ENCODE measurements around the gene ZBTB45.

Gene ZBTB45

GRCh38 chr19:58476498-58477015 lies 43.1 kb downstream of the ZBTB45 start:
- ATAC-seq, result peak; percentile 4
- TF ChIP-seq ISL1 (CRISPR knock-in tag; IDR thresholded peaks at IDR 0.05), result no peak
- TF ChIP-seq BACH2 (CRISPR knock-in tag; IDR thresholded peaks at IDR 0.05; ENCODE audit: borderline replicate concordance), result no peak
- TF ChIP-seq TCF4 (CRISPR knock-in tag; IDR thresholded peaks at IDR 0.05; ENCODE audit: borderline replicate concordance), result no peak
- TF ChIP-seq GLIS3 (CRISPR knock-in tag; IDR thresholded peaks at IDR 0.05), result no peak
- TF ChIP-seq PPARA (CRISPR knock-in tag; IDR thresholded peaks at IDR 0.05; ENCODE audit: borderline replicate concordance), result no peak
- TF ChIP-seq PATZ1 (CRISPR knock-in tag; IDR thresholded peaks at IDR 0.05; ENCODE audit: borderline replicate concordance), result no peak
- TF ChIP-seq TOX (CRISPR knock-in tag; IDR thresholded peaks at IDR 0.05; ENCODE audit: borderline replicate concordance), result no peak
- TF ChIP-seq ZFP3 (CRISPR knock-in tag; IDR thresholded peaks at IDR 0.05), result no peak
- no peak for TF ChIP-seq ZNF8 (CRISPR knock-in tag; IDR thresholded peaks at IDR 0.05)
- no peak for TF ChIP-seq RARB (CRISPR knock-in tag; IDR thresholded peaks at IDR 0.05)
- 0 out of 2 replicates have a peak, but pooled peaks have one; percentile 20 for TF ChIP-seq OSR1 (CRISPR knock-in tag; IDR thresholded peaks at IDR 0.05)
- TF ChIP-seq, protein P1, sequence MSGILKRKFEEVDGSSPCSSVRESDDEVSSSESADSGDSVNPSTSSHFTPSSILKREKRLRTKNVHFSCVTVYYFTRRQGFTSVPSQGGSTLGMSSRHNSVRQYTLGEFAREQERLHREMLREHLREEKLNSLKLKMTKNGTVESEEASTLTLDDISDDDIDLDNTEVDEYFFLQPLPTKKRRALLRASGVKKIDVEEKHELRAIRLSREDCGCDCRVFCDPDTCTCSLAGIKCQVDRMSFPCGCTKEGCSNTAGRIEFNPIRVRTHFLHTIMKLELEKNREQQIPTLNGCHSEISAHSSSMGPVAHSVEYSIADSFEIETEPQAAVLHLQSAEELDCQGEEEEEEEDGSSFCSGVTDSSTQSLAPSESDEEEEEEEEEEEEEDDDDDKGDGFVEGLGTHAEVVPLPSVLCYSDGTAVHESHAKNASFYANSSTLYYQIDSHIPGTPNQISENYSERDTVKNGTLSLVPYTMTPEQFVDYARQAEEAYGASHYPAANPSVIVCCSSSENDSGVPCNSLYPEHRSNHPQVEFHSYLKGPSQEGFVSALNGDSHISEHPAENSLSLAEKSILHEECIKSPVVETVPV (CRISPR knock-in tag; IDR thresholded peaks at IDR 0.05), result peak; percentile 66; the same call in 1 of the 2 replicates
- TF ChIP-seq ZNF565 (CRISPR knock-in tag; conservative IDR thresholded peaks at IDR 0.05; ENCODE audit: low read depth), result no peak
- TF ChIP-seq, protein P2, sequence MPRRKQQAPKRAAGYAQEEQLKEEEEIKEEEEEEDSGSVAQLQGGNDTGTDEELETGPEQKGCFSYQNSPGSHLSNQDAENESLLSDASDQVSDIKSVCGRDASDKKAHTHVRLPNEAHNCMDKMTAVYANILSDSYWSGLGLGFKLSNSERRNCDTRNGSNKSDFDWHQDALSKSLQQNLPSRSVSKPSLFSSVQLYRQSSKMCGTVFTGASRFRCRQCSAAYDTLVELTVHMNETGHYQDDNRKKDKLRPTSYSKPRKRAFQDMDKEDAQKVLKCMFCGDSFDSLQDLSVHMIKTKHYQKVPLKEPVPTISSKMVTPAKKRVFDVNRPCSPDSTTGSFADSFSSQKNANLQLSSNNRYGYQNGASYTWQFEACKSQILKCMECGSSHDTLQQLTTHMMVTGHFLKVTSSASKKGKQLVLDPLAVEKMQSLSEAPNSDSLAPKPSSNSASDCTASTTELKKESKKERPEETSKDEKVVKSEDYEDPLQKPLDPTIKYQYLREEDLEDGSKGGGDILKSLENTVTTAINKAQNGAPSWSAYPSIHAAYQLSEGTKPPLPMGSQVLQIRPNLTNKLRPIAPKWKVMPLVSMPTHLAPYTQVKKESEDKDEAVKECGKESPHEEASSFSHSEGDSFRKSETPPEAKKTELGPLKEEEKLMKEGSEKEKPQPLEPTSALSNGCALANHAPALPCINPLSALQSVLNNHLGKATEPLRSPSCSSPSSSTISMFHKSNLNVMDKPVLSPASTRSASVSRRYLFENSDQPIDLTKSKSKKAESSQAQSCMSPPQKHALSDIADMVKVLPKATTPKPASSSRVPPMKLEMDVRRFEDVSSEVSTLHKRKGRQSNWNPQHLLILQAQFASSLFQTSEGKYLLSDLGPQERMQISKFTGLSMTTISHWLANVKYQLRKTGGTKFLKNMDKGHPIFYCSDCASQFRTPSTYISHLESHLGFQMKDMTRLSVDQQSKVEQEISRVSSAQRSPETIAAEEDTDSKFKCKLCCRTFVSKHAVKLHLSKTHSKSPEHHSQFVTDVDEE (CRISPR knock-in tag; IDR thresholded peaks at IDR 0.05), result no peak
- TF ChIP-seq ARNTL (CRISPR knock-in tag; IDR thresholded peaks at IDR 0.05; ENCODE audit: borderline replicate concordance, low read depth), result no peak
- TF ChIP-seq, protein P3, sequence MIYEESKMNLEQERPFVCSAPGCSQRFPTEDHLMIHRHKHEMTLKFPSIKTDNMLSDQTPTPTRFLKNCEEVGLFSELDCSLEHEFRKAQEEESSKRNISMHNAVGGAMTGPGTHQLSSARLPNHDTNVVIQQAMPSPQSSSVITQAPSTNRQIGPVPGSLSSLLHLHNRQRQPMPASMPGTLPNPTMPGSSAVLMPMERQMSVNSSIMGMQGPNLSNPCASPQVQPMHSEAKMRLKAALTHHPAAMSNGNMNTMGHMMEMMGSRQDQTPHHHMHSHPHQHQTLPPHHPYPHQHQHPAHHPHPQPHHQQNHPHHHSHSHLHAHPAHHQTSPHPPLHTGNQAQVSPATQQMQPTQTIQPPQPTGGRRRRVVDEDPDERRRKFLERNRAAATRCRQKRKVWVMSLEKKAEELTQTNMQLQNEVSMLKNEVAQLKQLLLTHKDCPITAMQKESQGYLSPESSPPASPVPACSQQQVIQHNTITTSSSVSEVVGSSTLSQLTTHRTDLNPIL (CRISPR knock-in tag; IDR thresholded peaks at IDR 0.05; ENCODE audit: low read depth), result no peak
- TF ChIP-seq CSDC2 (CRISPR knock-in tag; IDR thresholded peaks at IDR 0.05), result peak; percentile 59; the same call in 1 of the 2 replicates
- TF ChIP-seq ZNF70 (CRISPR knock-in tag; IDR thresholded peaks at IDR 0.05), result no peak
- no peak for TF ChIP-seq SNAI2 (CRISPR knock-in tag; IDR thresholded peaks at IDR 0.05)
- TF ChIP-seq ESRRG (CRISPR knock-in tag; IDR thresholded peaks at IDR 0.05), result no peak
- TF ChIP-seq ZC3H10 (CRISPR knock-in tag; IDR thresholded peaks at IDR 0.05), result no peak
- TF ChIP-seq, protein P4, sequence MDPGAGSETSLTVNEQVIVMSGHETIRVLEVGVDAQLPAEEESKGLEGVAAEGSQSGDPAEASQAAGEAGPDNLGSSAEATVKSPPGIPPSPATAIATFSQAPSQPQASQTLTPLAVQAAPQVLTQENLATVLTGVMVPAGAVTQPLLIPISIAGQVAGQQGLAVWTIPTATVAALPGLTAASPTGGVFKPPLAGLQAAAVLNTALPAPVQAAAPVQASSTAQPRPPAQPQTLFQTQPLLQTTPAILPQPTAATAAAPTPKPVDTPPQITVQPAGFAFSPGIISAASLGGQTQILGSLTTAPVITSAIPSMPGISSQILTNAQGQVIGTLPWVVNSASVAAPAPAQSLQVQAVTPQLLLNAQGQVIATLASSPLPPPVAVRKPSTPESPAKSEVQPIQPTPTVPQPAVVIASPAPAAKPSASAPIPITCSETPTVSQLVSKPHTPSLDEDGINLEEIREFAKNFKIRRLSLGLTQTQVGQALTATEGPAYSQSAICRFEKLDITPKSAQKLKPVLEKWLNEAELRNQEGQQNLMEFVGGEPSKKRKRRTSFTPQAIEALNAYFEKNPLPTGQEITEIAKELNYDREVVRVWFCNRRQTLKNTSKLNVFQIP (CRISPR knock-in tag; IDR thresholded peaks at IDR 0.05; ENCODE audit: borderline replicate concordance, low read depth), result no peak

DNA sequence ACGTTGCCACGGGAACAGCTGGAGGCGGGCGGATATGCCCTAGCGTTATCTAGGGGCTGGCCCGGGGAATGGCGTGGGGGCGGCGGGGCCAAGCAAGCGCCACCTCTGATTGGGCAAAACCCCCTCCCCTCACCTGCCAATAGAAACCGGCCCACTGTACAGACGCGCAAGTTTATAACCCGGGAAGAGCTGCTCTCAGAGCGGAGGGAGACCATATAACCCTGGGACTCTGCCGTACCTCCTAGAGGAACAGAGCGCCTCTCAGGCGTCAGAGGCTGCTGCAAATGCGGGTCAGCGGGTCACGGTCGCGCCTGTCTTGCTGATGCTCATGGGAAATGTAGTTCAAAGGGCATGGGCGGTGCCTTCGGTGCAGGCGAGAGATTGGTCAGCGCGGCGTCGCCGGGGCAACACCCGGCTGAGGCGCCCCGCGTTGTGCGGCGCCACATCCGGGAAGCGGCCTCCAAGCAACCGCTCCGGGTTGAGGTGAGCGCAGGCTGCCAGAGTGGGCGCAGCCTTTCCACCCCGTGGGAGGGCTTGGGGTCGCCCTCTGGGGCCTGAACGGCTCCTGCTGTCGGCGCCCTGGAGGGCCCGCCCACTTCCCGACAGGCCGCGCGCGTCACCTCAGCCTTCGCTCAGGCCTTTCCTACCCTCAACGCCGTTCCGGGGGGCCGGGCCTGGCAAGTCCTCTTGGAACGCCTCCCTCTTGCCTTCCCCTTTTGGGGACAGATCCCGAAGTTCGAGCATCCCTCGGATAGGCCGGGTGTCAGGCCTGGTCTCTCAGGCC lies 43.7 kb downstream of the ZBTB45 start, which contains the start of gene ZNF446:
TSS of gene ZNF446 (plus strand) at position 639 of the 784 bp plus-strand sequence. CDS start 867 bp downstream, outside the sequence.
- TF ChIP-seq ESRRG (CRISPR knock-in tag; IDR thresholded peaks at IDR 0.05), result 0 out of 2 replicates have a peak, but pooled peaks have one; percentile 39
- TF ChIP-seq ZNF70 (CRISPR knock-in tag; IDR thresholded peaks at IDR 0.05), result peak; percentile 44; the same call in 1 of the 2 replicates
- TF ChIP-seq RARB (CRISPR knock-in tag; IDR thresholded peaks at IDR 0.05), result no peak
- TF ChIP-seq, protein P1 (CRISPR knock-in tag; IDR thresholded peaks at IDR 0.05), result 0 out of 2 replicates have a peak, but pooled peaks have one; percentile 18
- no peak for TF ChIP-seq CSDC2 (CRISPR knock-in tag; IDR thresholded peaks at IDR 0.05)
- peak; percentile 89 for ATAC-seq

Data from SK-N-SH treated with all-trans-retinoic acid at 6 μM for 48 hours (cell line).